ENCODE measurements around the gene VIPR2. TPM values are rescaled to one million over a fixed set of nuclear protein-coding genes. Genes with fewer than 3 reads are reported as not detected.

VIPR2 gene
- total and polyA plus RNA-seq, 3 donors from 2014 or later, result 2.5 to 5.3 (median 4.9) TPM

DNA sequence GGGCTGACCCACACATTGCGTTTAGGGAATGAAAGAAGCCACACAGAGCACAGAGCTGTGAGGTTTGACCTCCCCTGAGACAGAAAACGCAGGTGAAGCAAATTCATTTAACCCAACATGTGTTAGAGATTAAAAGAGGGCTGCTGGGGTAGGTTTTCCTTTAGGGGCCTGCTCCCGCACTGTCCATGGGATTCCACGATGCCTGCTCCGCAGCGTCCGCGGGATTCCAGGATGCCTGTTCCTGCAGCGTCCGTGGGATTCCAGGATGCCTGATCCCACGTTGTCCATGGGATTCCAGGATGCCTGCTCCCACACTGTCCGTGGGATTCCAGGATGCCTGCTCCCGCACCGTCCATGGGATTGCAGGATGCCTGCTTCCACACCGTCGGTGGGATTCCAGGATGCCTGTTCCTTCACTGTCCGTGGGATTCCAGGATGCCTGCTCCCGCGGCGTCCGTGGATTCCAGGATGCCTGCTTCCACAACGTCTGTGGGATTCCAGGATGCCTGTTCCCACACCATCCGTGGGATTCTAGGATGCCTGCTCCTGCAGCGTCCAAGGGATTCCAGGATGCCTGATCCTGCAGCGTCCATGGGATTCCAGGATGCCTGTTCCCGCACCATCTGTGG is 78.7 kb downstream of the VIPR2 start:
- Histone ChIP-seq H3K4me1 (peaks cover 23% of the 10 kb centered on the region), H3K36me3 (ENCODE audit: low read depth, missing control alignments) (no peaks in the 10 kb centered on the region), H3K27ac (no peak overlapping the region), H3K9me3 (no peaks in the 10 kb centered on the region), H3K27me3 (no peaks in the 10 kb centered on the region), H3K4me3 (no peak overlapping the region)
- no peak for DNase-seq
- TF ChIP-seq, protein P1, sequence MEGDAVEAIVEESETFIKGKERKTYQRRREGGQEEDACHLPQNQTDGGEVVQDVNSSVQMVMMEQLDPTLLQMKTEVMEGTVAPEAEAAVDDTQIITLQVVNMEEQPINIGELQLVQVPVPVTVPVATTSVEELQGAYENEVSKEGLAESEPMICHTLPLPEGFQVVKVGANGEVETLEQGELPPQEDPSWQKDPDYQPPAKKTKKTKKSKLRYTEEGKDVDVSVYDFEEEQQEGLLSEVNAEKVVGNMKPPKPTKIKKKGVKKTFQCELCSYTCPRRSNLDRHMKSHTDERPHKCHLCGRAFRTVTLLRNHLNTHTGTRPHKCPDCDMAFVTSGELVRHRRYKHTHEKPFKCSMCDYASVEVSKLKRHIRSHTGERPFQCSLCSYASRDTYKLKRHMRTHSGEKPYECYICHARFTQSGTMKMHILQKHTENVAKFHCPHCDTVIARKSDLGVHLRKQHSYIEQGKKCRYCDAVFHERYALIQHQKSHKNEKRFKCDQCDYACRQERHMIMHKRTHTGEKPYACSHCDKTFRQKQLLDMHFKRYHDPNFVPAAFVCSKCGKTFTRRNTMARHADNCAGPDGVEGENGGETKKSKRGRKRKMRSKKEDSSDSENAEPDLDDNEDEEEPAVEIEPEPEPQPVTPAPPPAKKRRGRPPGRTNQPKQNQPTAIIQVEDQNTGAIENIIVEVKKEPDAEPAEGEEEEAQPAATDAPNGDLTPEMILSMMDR (IDR thresholded peaks at IDR 0.05), result no peak
- TF ChIP-seq POLR2A (IDR thresholded peaks at IDR 0.05), result no peak
- intact Hi-C loops (cut with DNase I; ENCODE audit: low total_unique reads), result no loop called here
- 66 to 76% methylated on average over 20 to 26 of the region's 26 CpGs for WGBS, 2 donors

DNA sequence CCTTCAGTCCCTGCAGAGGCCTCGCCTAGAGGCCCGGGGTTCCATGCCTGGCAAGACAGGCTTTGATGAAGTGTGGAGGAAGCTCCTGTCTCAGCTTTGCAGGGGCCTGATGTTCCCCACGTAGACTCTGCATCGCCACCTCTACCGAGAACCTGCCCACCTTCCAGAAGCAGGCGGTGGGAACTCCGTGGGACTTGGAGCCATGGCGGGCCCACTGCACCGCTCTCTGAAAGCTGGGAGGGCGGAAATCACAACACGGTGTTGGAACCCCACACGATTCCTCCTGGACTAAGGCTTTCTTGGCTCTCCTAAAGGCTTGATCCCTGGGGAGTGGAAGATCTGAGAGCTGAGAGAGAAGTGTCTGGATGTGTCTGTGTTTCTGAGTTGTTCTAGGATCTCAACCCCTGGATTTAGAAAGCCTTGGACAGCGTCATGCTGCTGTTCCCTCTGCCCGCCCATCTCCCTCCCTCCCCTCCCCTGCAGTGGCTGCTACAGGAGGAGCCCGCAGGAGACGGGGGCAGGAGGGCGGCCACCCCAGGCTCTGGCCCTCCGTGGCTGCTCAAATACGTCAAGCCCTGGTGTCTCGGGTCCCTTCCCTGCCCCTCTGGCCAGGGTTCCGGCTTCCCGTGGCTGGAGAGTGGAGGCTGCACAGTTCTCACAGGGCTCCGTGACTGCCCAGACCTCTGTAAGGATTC is 79.7 kb downstream of the VIPR2 start:
- TF ChIP-seq, protein P1 (IDR thresholded peaks at IDR 0.05), result no peak
- no peak for TF ChIP-seq POLR2A (IDR thresholded peaks at IDR 0.05)
- H3K36me3 ChIP-seq (ENCODE audit: low read depth, missing control alignments), result no peaks in the 10 kb centered on the region
- DNase-seq, result no peak
- intact Hi-C loops (cut with DNase I; ENCODE audit: low total_unique reads), result no loop called here
- no peaks in the 10 kb centered on the region for H3K9me3 ChIP-seq
- WGBS, 2 donors, result 19 to 39% methylated on average over 6 to 23 of the region's 23 CpGs
- H3K4me3 ChIP-seq, result no peak overlapping the region
- peak overlapping the region in 1 of 2 donors; percentile 27 for H3K27ac ChIP-seq
- H3K4me1 ChIP-seq, result peaks cover 23% of the 10 kb centered on the region
- H3K27me3 ChIP-seq, result no peaks in the 10 kb centered on the region

DNA sequence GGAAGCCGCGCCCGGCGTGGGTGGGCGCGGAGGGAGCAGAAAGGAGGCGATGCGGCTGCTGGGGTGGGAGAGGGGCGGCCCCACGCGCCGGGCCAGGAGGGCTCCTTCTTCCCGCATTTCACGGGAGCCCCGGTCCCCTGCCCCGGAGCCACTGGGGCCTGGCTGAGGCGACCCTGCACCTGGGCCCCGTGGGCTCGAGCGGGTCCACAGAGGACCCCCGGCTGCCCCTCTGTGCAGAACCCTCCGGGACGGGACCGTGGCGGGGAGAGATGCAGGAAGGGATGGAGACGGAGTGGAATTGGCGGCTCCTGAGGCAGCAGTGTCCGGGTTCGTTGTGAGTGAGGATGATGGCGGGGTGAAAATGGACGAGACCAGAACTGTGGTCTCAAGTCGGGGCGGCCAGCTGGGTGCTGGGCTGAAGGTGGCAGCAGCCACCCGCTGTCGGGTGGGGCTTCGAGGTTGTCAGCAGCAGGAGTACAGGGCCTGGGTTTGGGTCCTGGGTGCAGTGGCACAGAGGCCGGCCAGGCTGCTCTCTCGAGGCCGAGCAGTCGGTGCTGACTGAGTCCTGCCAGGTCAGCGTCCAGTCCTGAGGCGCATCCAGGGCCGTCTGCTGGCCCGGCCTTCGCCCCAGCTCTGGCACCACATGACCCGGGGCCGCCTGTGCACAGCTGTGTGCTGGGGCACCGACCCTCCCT is 80.4 kb downstream of the VIPR2 start:
- no peak overlapping the region for H3K27ac ChIP-seq
- H3K4me1 ChIP-seq, result peaks cover 23% of the 10 kb centered on the region
- intact Hi-C loops (cut with DNase I; ENCODE audit: low total_unique reads), result no loop called here
- H3K36me3 ChIP-seq (ENCODE audit: low read depth, missing control alignments), result no peaks in the 10 kb centered on the region
- TF ChIP-seq POLR2A (IDR thresholded peaks at IDR 0.05), result no peak
- TF ChIP-seq, protein P1 (IDR thresholded peaks at IDR 0.05), result no peak
- no peak for DNase-seq
- H3K27me3 ChIP-seq, result no peaks in the 10 kb centered on the region
- no peak overlapping the region for H3K4me3 ChIP-seq
- WGBS, 2 donors, result 70 to 73% methylated on average over 44 to 47 of the region's 48 CpGs
- H3K9me3 ChIP-seq, result no peaks in the 10 kb centered on the region

DNA sequence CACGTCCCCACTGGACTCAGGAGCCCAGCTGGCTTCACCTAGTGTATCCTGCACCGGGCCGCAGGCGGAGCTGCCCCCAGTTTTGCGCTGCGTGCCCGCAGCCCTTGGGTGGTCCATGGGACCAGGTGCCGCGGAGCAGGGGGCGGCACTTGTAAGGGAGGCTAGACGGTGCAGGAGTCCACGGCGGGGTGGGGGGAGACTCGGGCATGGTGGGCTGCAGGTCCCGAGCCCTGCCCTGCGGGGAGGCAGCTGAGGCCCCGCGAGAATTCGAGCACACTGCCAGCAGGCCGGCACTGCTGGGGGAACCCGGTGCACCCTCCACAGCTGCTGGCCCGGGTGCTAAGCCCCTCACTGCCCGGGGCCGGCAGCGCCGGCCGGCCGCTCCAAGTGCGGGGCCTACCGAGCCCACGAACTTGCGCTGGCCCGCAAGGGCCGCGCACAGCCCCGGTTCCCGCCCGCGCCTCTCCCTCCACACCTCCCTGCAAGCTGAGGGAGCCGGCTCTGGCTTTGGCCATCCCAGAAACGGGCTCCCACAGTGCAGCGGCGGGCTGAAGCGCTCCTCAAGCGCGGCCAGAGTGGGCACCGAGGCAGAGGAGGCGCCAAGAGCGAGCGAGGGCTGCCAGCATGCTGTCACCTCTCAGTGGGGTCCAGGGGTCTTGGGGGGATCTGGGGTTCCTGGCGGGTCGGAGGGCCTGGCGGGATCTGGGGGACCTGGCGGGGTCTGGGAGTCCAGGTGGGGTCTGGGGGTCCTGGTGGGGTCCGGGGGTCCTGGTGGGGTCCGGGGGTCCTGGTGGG is 81.4 kb downstream of the VIPR2 start:
- Histone ChIP-seq H3K27ac (no peak overlapping the region), H3K4me1 (peaks cover 13% of the 10 kb centered on the region), H3K36me3 (ENCODE audit: low read depth, missing control alignments) (no peaks in the 10 kb centered on the region), H3K9me3 (no peaks in the 10 kb centered on the region), H3K4me3 (peak overlapping the region; percentile 18 to 46), H3K27me3 (no peaks in the 10 kb centered on the region)
- no peak for DNase-seq
- no peak for TF ChIP-seq POLR2A (IDR thresholded peaks at IDR 0.05)
- TF ChIP-seq, protein P1 (IDR thresholded peaks at IDR 0.05), result no peak
- WGBS, 2 donors, result 66 to 78% methylated on average over 16 to 51 of the region's 56 CpGs
- intact Hi-C loops (cut with DNase I; ENCODE audit: low total_unique reads), result no loop called here
